ENCODE measurements around the gene CLDN20. TPM values are rescaled to one million over a fixed set of nuclear protein-coding genes. Genes with fewer than 3 reads are reported as not detected.
A peak's percentile ranks its signal among the peaks of the same experiment; 100 is the strongest.

Gene CLDN20
- total and polyA plus RNA-seq, 11 donors: 0.30 TPM; not detected in 10

DNA sequence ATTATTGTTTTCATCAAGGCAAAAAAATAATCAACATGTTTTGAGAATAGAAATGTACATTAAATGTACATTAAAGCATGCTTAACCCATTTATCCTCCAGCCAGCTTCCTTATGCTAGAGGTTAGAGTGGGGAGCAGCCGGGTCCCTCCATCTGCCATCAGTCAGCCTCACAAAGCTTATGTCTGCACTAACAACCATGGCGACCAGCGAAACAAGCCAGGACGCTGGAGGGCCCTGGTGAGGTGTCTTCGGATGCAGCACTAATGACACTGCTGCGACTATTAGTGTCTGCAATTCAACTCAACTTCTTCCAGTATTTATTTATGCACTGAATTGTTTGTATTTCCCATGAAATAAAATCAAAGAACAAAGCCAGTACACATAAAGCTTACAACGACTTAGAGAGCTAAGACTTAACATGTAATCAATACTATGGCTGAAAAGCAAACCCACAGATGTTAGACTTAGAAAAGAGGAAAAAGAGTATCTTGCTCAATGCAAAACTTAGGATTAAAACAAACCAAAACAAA is 6.8 kb downstream of the CLDN20 start:
- TF ChIP-seq, protein P1, sequence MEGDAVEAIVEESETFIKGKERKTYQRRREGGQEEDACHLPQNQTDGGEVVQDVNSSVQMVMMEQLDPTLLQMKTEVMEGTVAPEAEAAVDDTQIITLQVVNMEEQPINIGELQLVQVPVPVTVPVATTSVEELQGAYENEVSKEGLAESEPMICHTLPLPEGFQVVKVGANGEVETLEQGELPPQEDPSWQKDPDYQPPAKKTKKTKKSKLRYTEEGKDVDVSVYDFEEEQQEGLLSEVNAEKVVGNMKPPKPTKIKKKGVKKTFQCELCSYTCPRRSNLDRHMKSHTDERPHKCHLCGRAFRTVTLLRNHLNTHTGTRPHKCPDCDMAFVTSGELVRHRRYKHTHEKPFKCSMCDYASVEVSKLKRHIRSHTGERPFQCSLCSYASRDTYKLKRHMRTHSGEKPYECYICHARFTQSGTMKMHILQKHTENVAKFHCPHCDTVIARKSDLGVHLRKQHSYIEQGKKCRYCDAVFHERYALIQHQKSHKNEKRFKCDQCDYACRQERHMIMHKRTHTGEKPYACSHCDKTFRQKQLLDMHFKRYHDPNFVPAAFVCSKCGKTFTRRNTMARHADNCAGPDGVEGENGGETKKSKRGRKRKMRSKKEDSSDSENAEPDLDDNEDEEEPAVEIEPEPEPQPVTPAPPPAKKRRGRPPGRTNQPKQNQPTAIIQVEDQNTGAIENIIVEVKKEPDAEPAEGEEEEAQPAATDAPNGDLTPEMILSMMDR (IDR thresholded peaks at IDR 0.05): no peak
- H3K36me3 ChIP-seq: peaks cover 0 to 3% (median 0%) of the 10 kb centered on the region in 9 donors
- WGBS, 4 donors: 87 to 93% (median 92%) methylated on average over 7 of the region's 7 CpGs

DNA sequence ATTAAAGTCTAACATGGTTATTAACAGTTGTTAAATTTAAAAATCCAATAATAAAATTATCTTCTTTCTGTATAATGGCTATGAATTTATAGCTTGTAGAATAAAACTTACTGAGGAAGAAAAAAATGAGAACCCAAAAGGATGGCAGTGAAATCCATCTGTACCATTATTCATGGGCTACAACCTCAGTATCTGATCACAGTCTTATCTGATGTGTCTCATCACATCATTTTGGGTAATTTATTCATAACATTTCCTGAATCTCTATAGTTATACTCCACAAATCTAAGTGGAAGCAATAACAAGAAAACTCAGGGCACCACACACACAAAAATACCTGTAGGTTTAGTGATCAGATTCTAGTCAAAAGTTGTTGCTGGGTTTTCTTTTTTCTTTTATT is 7.3 kb downstream of the CLDN20 start:
- Histone ChIP-seq H3K36me3 (peaks cover 0 to 3% (median 0%) of the 10 kb centered on the region in 9 donors), H3K4me3 (no peak overlapping the region), H3K9me3 (no peaks in the 10 kb centered on the region), H3K27me3 (no peaks in the 10 kb centered on the region), H3K27ac (no peak overlapping the region), H3K4me1 (peaks cover 0 to 49% (median 15%) of the 10 kb centered on the region in 12 donors)
- intact Hi-C loops (cut with DNase I): no loop called here
- TF ChIP-seq, protein P1 (IDR thresholded peaks at IDR 0.05): no peak
- no peak for TF ChIP-seq POLR2A (IDR thresholded peaks at IDR 0.05)
- DNase-seq: no peak
- no peak for ATAC-seq

More for the DNA sequence above, 6.8 kb downstream of the CLDN20 start:
- H3K27me3 ChIP-seq: no peaks in the 10 kb centered on the region
- H3K9me3 ChIP-seq: no peaks in the 10 kb centered on the region
- H3K4me1 ChIP-seq: peaks cover 0 to 44% (median 15%) of the 10 kb centered on the region in 12 donors
- H3K4me3 ChIP-seq: no peak overlapping the region
- no peak overlapping the region for H3K27ac ChIP-seq
- DNase-seq (no peak), ATAC-seq (no peak)
- intact Hi-C loops (cut with DNase I): no loop called here

- H3K27ac ChIP-seq: peak overlapping the region in 11 of 12 donors; percentile 0 to 69 (median 22)
- H3K36me3 ChIP-seq: peaks cover 0 to 3% (median 0%) of the 10 kb centered on the region in 9 donors
- TF ChIP-seq POLR2A (IDR thresholded peaks at IDR 0.05): no peak
- TF ChIP-seq, protein P1 (IDR thresholded peaks at IDR 0.05): no peak
- no peak for ATAC-seq
- WGBS, 4 donors: 81 to 84% (median 83%) methylated on average over 8 of the region's 8 CpGs
- H3K4me1 ChIP-seq: peaks cover 0 to 60% (median 22%) of the 10 kb centered on the region in 12 donors
- H3K27me3 ChIP-seq: no peaks in the 10 kb centered on the region
- H3K9me3 ChIP-seq: no peaks in the 10 kb centered on the region
- DNase-seq: no peak
- intact Hi-C loops (cut with DNase I): no loop called here
- H3K4me3 ChIP-seq: no peak overlapping the region
Observed at GRCh38 chr6:155272353-155273232, 8.8 kb downstream of the CLDN20 start.

GRCh38 chr6:155273431-155273830 is 9.6 kb downstream of the CLDN20 start:
- Histone ChIP-seq H3K27ac (peak overlapping the region in 10 of 12 donors; percentile 0 to 69 (median 26)), H3K4me3 (no peak overlapping the region), H3K4me1 (peaks cover 0 to 59% (median 25%) of the 10 kb centered on the region in 12 donors), H3K9me3 (no peaks in the 10 kb centered on the region), H3K27me3 (no peaks in the 10 kb centered on the region), H3K36me3 (peaks cover 0 to 4% (median 0%) of the 10 kb centered on the region in 9 donors)
- DNase-seq: no peak
- peak in 2 of 4 donors; percentile 12 to 24 for ATAC-seq
- 34 to 52% (median 42%) methylated on average over 3 of the region's 3 CpGs for WGBS, 4 donors
- TF ChIP-seq POLR2A (IDR thresholded peaks at IDR 0.05): no peak
- intact Hi-C loops (cut with DNase I): no loop called here

Data from heart left ventricle (tissue), 16 donors.